Measurements from ENCODE around the gene DGKH.

GRCh38 chr13:42086582-42086981 is 38.1 kb downstream of the DGKH start:
- TF ChIP-seq YY1 (IDR thresholded peaks at IDR 0.05; ENCODE audit: low read depth) (no peak), CEBPB (IDR thresholded peaks at IDR 0.05) (no peak), NFIC (IDR thresholded peaks at IDR 0.05) (no peak), MAX (IDR thresholded peaks at IDR 0.05) (no peak), CREB1 (IDR thresholded peaks at IDR 0.05; ENCODE audit: low read depth) (no peak), TAF1 (IDR thresholded peaks at IDR 0.05; ENCODE audit: low read depth) (no peak), FOXM1 (IDR thresholded peaks at IDR 0.05; ENCODE audit: borderline replicate concordance, low read depth) (no peak), TCF12 (IDR thresholded peaks at IDR 0.05; ENCODE audit: low read depth) (no peak), USF1 (IDR thresholded peaks at IDR 0.05) (no peak), REST (IDR thresholded peaks at IDR 0.05; ENCODE audit: low read depth) (no peak), TEAD4 (IDR thresholded peaks at IDR 0.05) (no peak), EP300 (IDR thresholded peaks at IDR 0.05; ENCODE audit: borderline replicate concordance) (no peak), RAD21 (IDR thresholded peaks at IDR 0.05; ENCODE audit: low read depth) (no peak)

Measured in Ishikawa (cell line).